ENCODE results near the gene FGGY. TPM values are rescaled to one million over a fixed set of nuclear protein-coding genes. Genes with fewer than 3 reads are reported as not detected.
A peak's percentile ranks its signal among the peaks of the same experiment; 100 is the strongest.

Gene FGGY
- total and polyA plus RNA-seq, 2 donors (not counting 3 experiments of a cell fraction or from before 2014, with no cell fraction given) = 5.6 to 6.4 TPM

- intact Hi-C loops (cut with micrococcal nuclease) (loop anchor here (2.0 to 10.0 kb wide), 5 partner anchors 126 to 638 kb away; partner anchors contain the start of genes FGGY and JUN), dilution Hi-C loops (cut with MboI; ENCODE audit: extremely low pct_ligation_motif_present, low sequenced_read_pairs) (no loop called here)
- CTCF ChIA-PET = no interaction called here
- FAIRE-seq = peak; percentile 99
- Histone ChIP-seq H3K4me2 (ENCODE audit: insufficient read depth, low read length) (peak overlapping the region; percentile 49), H3K27me3 (ENCODE audit: control insufficient read depth in 2 of 2, insufficient read depth in 2 of 2, low read length in 2 of 2) (no peaks in the 10 kb centered on the region), H3K79me2 (ENCODE audit: control insufficient read depth, insufficient read depth, low read length) (no peaks in the 10 kb centered on the region), H2AFZ (ENCODE audit: low read depth, low read length) (peak overlapping the region; percentile 23), H3K9ac (replicated peaks; ENCODE audit: extremely low read depth, insufficient read depth, low read length) (no peak overlapping the region), H3K36me3 (ENCODE audit: control insufficient read depth in 2 of 2, extremely low read depth in 1 of 2, insufficient read depth in 2 of 2, low read length in 2 of 2) (no peaks in the 10 kb centered on the region), H3K9me3 (replicated peaks; ENCODE audit: control insufficient read depth, insufficient read depth, low read length) (no peaks in the 10 kb centered on the region), H4K20me1 (replicated peaks; ENCODE audit: control insufficient read depth, extremely low read depth, insufficient read depth, low read length) (no peaks in the 10 kb centered on the region), H3K27ac (ENCODE audit: insufficient read depth, low read depth, low read length) (peak overlapping the region; percentile 13), H3K9me1 (replicated peaks; ENCODE audit: control insufficient read depth, extremely low read depth, insufficient read depth, low read length) (no peaks in the 10 kb centered on the region), H3K4me1 (ENCODE audit: control insufficient read depth, extremely low read depth, insufficient read depth, low read length) (peaks cover 10% of the 10 kb centered on the region), H3K4me3 (replicated peaks in 1 of 3; ENCODE audit: insufficient read depth in 1 of 3, low read depth in 1 of 3, low read length in 3 of 3) (no peak overlapping the region)
- TF ChIP-seq JUN (IDR thresholded peaks at IDR 0.05; ENCODE audit: borderline replicate concordance, insufficient read depth, insufficient read length, low read depth) = no peak
- peak; percentile 42 for TF ChIP-seq MAX (IDR thresholded peaks at IDR 0.05; ENCODE audit: insufficient read depth, insufficient read length)
- TF ChIP-seq CTCF (IDR thresholded peaks at IDR 0.05; ENCODE audit: extremely low read depth in 1 of 2, insufficient read depth in 1 of 2, low read depth in 1 of 2, low read length in 2 of 2) = no peak
- peak; percentile 65 for TF ChIP-seq GATA2 (IDR thresholded peaks at IDR 0.05; ENCODE audit: insufficient read depth, insufficient read length, low read depth, low read length)
- BruUV-seq (replicated peaks) = no TSS peak
- POLR2A ChIA-PET = no interaction called here
- peak; percentile 97 for DNase-seq (ENCODE audit: low read depth, low spot score)
Observed at GRCh38 chr1:59422921-59423575, 126.2 kb downstream of the FGGY start.

Data from endothelial cell of umbilical vein (primary cell).